HG03135 (cell line): Measurements from ENCODE around the gene XXYLT1.
"Not testable (repeated sequence)": the region's sequence is repeated elsewhere in the genome, so short reads cannot be mapped to it uniquely, and the experiment has no call there.

Experiments used
- ATAC-seq: cut with Tn5 transposase; IDR thresholded peaks from one replicate; pipeline ENCODE4 v1.9.1; 2021; ENCODE audit warnings: mild to moderate bottlenecking, moderate library complexity; ENCODE audit not compliant: unreplicated experiment

The XXYLT1 gene

GRCh38 chr3:195230244-195230643, 40.7 kb downstream of the XXYLT1 start:
- ATAC-seq, result no peak

- not testable (repeated sequence) for ATAC-seq
Measured at GRCh38 chr3:195228886-195229285, 42.1 kb downstream of the XXYLT1 start.

GRCh38 chr3:195227871-195228270, 43.1 kb downstream of the XXYLT1 start:
- no peak for ATAC-seq

GRCh38 chr3:195226900-195227447, 44.0 kb downstream of the XXYLT1 start:
- no peak for ATAC-seq

DNA sequence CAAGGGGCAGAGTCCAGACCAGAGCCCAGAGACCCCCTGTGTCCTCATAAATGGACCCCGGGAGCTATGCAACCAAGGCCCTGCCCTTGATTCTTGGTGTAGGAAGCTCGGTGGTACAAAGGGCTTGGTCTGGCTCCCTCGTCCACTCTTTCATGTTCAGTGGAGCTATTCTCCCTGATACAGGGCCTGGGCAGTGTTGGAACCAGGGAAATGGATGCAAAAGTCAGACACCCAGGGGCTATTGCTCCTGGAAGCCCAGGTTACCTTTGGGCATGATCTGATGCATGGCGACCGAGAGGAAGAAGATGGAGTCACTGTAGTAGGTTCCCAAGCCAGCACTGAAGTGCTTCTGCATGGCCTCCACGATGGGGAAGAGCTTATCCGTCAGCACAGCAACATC, 44.5 kb downstream of the XXYLT1 start:
- ATAC-seq, result no peak

GRCh38 chr3:195224980-195225580, 45.9 kb downstream of the XXYLT1 start:
- ATAC-seq, result no peak

DNA sequence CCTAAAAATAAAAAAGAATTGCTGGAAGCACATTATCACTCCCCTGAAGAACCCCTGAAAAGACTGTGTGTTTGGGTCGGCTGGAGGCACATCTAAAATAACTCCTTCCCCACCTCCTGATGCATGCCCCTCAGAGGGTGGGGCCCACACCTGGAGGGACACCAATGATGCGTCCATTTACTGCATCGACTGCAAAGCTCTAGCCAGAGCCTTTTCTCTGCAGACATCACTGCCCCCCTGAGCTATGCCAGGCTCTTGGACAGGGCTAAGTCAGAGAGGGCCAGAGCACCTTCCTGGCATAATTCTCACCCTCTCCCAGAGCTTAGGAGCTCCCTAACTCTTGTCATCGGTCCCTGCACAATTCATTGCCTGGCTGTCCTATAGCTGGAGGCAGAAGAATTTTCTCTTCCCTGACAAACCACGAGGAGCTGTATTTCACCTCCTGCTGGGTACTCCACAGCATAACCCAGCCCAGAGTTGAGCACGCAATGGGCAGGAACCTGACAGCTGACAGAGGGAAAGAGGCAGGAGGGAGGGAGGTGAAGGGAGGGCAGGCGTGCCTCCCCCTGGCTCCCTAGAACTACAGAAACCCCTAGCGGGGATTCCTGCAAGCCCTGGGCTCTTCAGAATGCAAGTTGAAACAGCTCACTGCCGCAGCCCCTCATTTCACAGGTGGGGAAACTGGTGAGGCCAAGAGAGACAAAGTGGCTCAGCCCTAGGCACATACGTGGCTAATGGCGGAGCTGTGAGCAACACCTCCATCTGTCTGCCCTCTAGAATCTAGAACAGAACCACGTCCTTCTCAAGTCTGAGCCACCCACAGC, 46.6 kb downstream of the XXYLT1 start:
- ATAC-seq, result no peak

GRCh38 chr3:195221876-195222617, 48.9 kb downstream of the XXYLT1 start:
- no peak for ATAC-seq

DNA sequence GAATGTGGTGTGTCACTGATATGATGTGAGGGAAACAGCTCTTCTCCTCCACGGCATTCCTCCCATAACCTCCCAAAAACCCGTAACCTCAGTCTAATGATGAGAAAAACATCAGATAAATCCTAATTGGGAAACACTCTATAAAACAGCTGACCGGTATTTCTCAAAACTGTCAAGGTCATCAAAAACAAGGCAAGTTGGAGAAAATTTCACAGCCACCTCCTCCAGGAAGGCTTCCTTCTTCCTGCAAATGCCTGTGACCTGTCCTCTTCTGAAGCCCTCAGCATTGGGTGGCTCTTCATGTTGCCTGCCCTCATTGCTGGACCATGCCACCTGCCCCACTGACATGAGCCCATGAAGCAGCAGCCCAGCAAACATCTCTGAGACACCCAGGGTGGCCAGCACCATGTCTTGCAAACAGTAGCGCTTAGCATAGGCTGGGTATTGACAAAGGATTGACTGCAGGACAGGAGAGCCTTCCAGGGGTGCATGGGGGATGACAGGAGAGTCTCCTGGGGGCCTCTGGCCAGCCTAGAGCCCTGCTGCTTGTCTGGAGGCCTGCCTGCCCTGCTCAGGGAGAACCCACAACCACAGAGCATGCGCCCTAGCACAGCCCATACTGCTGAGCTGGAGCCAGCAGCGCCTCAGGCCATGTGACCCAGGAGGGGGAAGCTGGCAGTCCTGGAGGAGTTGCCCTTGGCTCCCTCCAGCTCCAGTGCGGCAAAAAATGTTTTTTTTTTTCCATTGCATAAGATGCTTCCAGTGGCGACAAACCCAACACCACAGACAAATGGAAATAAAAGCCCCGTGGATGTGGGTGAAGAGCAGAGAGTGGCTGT, 49.7 kb downstream of the XXYLT1 start:
- ATAC-seq, result no peak

DNA sequence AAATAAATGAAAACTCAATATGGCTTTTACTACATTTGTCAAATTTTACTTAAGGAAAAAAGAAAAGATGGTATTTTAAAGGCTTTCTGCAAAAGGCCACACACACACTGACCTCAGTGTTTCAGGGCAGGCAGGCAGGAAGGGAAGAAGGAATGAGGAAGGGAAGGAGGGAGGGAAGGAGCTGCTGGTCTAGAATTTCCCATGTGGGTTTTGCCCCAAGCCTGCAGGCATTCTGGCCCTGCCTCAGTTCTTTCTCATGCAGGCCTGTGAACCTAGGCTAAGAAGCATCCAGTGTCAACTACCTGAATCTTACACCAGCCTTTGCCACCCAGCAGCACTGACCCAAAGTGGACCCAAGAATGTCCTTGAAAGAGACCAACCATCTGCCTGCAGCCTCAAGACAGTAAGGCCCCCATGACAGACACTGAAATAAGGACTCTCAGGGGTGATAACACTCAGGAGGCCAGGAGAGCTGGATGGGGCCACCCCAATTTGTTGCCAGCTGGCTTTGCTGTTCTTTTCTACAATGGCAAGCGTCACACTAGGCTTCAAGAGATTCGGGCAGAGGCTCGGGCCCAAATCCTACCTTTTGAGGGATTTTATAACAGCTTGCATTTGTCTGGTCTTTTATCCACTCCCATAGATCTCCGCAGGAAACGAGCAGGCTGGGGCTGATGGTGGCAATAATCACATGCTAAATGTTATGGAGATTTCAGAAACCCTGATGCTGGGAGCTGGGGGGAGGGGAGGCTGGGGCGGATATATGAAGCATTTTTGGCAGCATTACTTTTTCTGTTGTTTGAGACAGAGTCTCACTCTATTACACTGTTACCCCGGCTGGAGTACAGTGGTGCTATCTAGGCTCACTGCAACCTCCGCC, 51.4 kb downstream of the XXYLT1 start:
- no peak for ATAC-seq

DNA sequence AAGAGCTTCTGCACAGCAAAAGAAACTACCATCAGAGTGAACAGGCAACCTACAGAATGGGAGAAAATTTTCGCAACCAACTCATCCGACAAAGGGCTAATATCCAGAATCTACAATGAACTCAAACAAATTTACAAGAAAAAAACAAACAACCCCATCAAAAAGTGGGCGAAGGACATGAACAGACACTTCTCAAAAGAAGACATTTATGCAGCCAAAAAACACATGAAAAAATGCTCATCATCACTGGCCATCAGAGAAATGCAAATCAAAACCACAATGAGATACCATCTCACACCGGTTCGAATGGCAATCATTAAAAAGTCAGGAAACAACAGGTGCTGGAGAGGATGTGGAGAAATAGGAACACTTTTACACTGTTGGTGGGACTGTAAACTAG, 52.6 kb downstream of the XXYLT1 start:
- ATAC-seq, result not testable (repeated sequence)

DNA sequence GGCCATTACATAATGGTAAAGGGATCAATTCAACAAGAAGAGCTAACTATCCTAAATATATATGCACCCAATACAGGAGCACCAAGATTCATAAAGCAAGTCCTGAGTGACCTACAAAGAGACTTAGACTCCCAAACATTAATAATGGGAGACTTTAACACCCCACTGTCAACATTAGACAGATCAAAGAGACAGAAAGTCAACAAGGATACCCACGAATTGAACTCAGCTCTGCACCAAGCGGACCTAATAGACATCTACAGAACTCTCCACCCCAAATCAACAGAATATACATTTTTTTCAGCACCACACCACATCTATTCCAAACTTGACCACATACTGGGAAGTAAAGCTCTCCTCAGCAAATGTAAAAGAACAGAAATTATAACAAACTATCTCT, 55.4 kb downstream of the XXYLT1 start:
- not testable (repeated sequence) for ATAC-seq

DNA sequence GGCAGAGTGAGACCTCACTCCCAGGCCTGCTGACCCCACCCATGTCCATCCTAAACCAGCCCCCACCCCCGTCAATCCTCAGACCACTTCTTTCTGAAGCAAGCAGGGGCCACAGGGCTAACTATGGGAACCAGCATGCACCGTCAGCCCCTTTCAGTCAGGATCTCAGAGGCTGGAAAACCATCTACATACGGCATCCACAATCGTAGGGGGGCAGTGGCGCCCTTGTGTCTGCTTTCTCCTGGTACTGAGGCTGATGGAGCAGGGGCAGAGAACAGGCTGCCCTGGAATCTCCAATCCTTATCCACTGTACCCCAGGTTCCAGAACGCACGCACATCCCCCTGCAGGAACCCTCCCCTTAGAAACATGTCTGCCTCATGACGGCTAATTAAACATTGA, 56.6 kb downstream of the XXYLT1 start:
- ATAC-seq, result no peak

DNA sequence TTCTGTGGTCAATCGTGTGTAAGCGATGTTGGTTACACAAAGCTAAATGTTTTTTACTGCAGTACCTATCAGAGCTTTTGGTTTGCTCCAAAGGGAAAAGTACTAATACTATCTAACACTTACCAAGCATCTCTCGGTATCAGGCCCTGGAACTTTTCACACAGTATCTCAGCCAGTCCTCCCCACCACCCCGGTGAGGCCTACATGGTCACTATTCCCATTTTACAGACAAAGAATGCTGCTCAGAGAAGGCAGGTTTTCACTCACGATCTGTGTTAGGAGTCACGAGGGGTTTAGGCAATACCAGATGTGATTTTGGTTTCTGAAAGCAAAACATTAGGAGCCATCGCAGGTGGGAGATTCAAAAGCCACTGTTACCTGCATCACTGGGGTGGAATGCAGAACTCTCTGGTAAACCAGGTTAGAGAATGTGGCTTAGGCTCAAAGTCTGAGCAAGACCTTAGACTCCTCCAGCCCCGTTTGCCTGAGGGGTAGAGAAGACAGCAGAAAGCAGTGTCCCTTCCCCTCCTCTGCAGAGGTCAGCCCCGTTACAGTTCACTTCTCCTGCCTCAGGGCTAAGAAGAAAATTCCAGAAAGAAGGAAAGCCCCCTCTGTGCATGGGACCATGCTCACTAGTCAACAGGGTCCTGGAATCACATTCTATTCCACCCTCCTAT, 57.2 kb downstream of the XXYLT1 start:
- no peak for ATAC-seq

GRCh38 chr3:195212749-195213375, 58.1 kb downstream of the XXYLT1 start:
- ATAC-seq, result no peak

DNA sequence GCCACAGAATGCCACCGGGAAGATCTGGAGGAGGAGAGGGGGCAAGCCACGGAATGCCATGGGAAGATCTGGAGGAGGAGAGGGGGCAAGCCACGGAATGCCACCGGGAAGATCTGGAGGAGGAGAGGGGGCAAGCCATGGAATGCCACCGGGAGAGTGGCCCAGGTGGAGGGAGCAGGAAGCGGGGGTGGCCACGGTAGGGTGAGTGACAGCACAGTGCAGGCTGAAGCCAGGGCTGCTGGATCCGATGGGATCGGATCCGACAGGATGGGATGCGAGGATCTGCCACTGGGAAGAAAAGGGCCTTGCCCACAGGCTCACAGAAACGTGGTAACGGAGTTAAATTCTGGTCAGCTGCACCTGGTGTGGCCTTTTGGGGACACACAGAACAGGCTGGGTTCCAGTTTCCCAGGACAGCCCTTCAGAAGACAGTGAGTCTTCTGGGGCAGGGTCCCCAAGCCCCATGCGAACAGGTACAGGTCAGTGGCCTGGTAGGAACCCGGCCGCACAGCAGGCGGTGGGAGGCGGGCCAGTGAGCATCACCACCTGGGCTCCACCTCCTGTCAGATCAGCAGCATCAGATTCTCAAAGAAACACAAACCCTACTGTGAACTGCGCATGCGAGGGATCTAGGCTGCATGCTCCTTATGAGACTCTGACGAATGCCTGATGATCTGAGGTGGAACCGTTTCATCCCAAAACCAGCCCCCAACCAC, 58.8 kb downstream of the XXYLT1 start:
- ATAC-seq, result no peak

GRCh38 chr3:195210266-195210973, 60.5 kb downstream of the XXYLT1 start:
- ATAC-seq, result no peak
